H1 (cell line): ENCODE data around the gene GLP1R. TPM values are rescaled to one million over a fixed set of nuclear protein-coding genes. Genes with fewer than 3 reads are reported as not detected.

ENCODE experiments used
- CTCF ChIA-PET: fragments of 300-600 bp; sonication (Branson Sonifier 250); formaldehyde crosslinking; loops from one replicate; lab custom pipeline; 2021; ENCODE audit not compliant: partially characterized antibody; lab: Charles Lee
- POLR2A ChIA-PET: fragments of 300-600 bp; sonication (Branson Sonifier 250); formaldehyde crosslinking; loops from one replicate; lab custom pipeline; 2021; ENCODE audit warnings: inconsistent platforms; ENCODE audit not compliant: partially characterized antibody; lab: Charles Lee
- DNase-seq, 2 experiments: peaks; one replicate each; pipeline versions ENCODE4 v3.0.0 to v3.0.0-alpha.2; 2010 to 2022; ENCODE audit warnings: low spot score in 2 of 2, low read depth in 1 of 2, mixed read lengths in 1 of 2
- FAIRE-seq: peaks from 2 replicates; lab custom pipeline; 2011; peaks lifted over from hg19 to GRCh38; lab: Jason Lieb, UNC
- H2AFZ ChIP-seq: 2 replicates; pipeline ENCODE4 v1.8.1; 2012; ENCODE audit warnings: low read length, inconsistent platforms
- H2AK5ac ChIP-seq: 2 replicates; pipeline ENCODE4 v1.6.1; 2013; ENCODE audit warnings: low read depth, low read length
- H2BK120ac ChIP-seq: replicated peaks from 2 replicates; pipeline ENCODE3; 2013; ENCODE audit warnings: low read depth, low read length, inconsistent platforms
- H2BK12ac ChIP-seq: 2 replicates; pipeline ENCODE4 v1.6.1; 2013; ENCODE audit warnings: low read depth, low read length
- H2BK15ac ChIP-seq: 2 replicates; pipeline ENCODE4 v1.6.1; 2013; ENCODE audit warnings: low read length
- H2BK20ac ChIP-seq: 2 replicates; pipeline ENCODE4 v1.6.1; 2013; ENCODE audit warnings: low read length
- H2BK5ac ChIP-seq: 2 replicates; pipeline ENCODE4 v1.6.1; 2013; ENCODE audit warnings: low read depth, low read length
- H3K14ac ChIP-seq: 2 replicates; pipeline ENCODE4 v1.6.1; 2013; ENCODE audit warnings: inconsistent platforms; ENCODE audit not compliant: insufficient read length
- H3K18ac ChIP-seq: 2 replicates; pipeline ENCODE4 v1.6.1; 2013; ENCODE audit warnings: low read length; ENCODE audit errors: extremely low read depth
- H3K23ac ChIP-seq: 2 replicates; pipeline ENCODE4 v1.6.1; 2013; ENCODE audit warnings: inconsistent platforms; ENCODE audit not compliant: insufficient read length
- H3K23me2 ChIP-seq: 2 replicates; pipeline ENCODE4 v1.6.1; 2013; ENCODE audit warnings: low read depth, low read length
- H3K27ac ChIP-seq: 2 replicates; pipeline ENCODE4 v1.6.1; 2011; ENCODE audit warnings: low read depth, low read length, inconsistent platforms
- H3K27me3 ChIP-seq, 4 experiments: replicated peaks in 1 of 4; 1 replicate in 1 of 4; 2 replicates in 3 of 4; pipeline versions ENCODE4 v1.6.1 to v1.8.1; 2011 to 2013; ENCODE audit warnings: low read length in 3 of 4, mild to moderate bottlenecking in 3 of 4, inconsistent platforms in 2 of 4, mixed read lengths in 2 of 4, moderate library complexity in 1 of 4; ENCODE audit not compliant: control insufficient read depth in 3 of 4, insufficient read depth in 3 of 4; ENCODE audit errors: extremely low read depth in 1 of 4
- H3K36me3 ChIP-seq, 4 experiments: 2 replicates each; pipeline versions ENCODE4 v1.6.1 to v1.8.1; 2011 to 2013; ENCODE audit warnings: mild to moderate bottlenecking in 4 of 4, low read length in 3 of 4, moderate library complexity in 2 of 4, control low read depth in 1 of 4, inconsistent platforms in 1 of 4; ENCODE audit not compliant: insufficient read depth in 4 of 4, control insufficient read depth in 2 of 4
- H3K4ac ChIP-seq: replicated peaks from 2 replicates; pipeline ENCODE3; 2013; ENCODE audit warnings: low read length, low read depth, mixed read lengths, inconsistent platforms; ENCODE audit not compliant: insufficient read length
- H3K4me1 ChIP-seq, 4 experiments: replicated peaks in 1 of 4; 1 replicate in 1 of 4; 2 replicates in 3 of 4; pipeline versions ENCODE4 v1.6.1 to v1.8.1; 2011 to 2013; ENCODE audit warnings: low read length in 3 of 4, inconsistent platforms in 2 of 4, mixed read lengths in 1 of 4; ENCODE audit not compliant: insufficient read depth in 4 of 4, control insufficient read depth in 3 of 4
- H3K4me2 ChIP-seq, 2 experiments: 2 replicates each; pipeline versions ENCODE4 v1.6.1 to v1.8.1; 2011 to 2013; ENCODE audit warnings: low read depth in 2 of 2, low read length in 2 of 2, control low read depth in 1 of 2, inconsistent platforms in 1 of 2, mild to moderate bottlenecking in 1 of 2; ENCODE audit not compliant: insufficient read depth in 1 of 2
- H3K4me3 ChIP-seq, 4 experiments: fragments of 200-600, 300-600 bp in 1 of 4; sonication (generic), shearing (Covaris generic), sonication (Bioruptor Twin) in 1 of 4; 2 replicates each; pipeline versions ENCODE4 v1.5.1 to v1.8.1; 2011 to 2016; ENCODE audit warnings: low read length in 4 of 4, low read depth in 3 of 4, control low read depth in 2 of 4, inconsistent platforms in 2 of 4, mild to moderate bottlenecking in 2 of 4, mixed read lengths in 1 of 4, moderate library complexity in 1 of 4; ENCODE audit not compliant: insufficient read depth in 2 of 4; ENCODE audit errors: extremely low read depth in 1 of 4
- H3K56ac ChIP-seq: replicated peaks from 2 replicates; pipeline ENCODE3; 2013; ENCODE audit warnings: low read depth, mild to moderate bottlenecking, mixed read lengths, low read length, inconsistent platforms; ENCODE audit not compliant: insufficient read length
- H3K79me1 ChIP-seq: 2 replicates; pipeline ENCODE4 v1.6.1; 2013; ENCODE audit warnings: low read depth, low read length, control low read depth
- H3K79me2 ChIP-seq, 2 experiments: 2 replicates each; pipeline versions ENCODE4 v1.6.1 to v1.8.1; 2012 to 2013; ENCODE audit warnings: low read length in 2 of 2, mild to moderate bottlenecking in 2 of 2, inconsistent platforms in 1 of 2; ENCODE audit not compliant: insufficient read depth in 2 of 2, control insufficient read depth in 1 of 2
- H3K9ac ChIP-seq, 4 experiments: replicated peaks in 1 of 4; 1 replicate in 1 of 4; 2 replicates in 3 of 4; pipeline versions ENCODE4 v1.6.1 to v1.8.1; 2011 to 2013; ENCODE audit warnings: low read depth in 3 of 4, low read length in 3 of 4, control low read depth in 2 of 4, mild to moderate bottlenecking in 2 of 4, moderate library complexity in 2 of 4, inconsistent platforms in 1 of 4; ENCODE audit errors: extremely low read depth in 1 of 4
- H3K9me3 ChIP-seq, 2 experiments: 2 replicates each; pipeline versions ENCODE4 v1.6.1 to v1.8.1; 2012 to 2013; ENCODE audit warnings: mild to moderate bottlenecking in 2 of 2, moderate library complexity in 2 of 2, control low read depth in 1 of 2, inconsistent platforms in 1 of 2, low read depth in 1 of 2, low read length in 1 of 2, mixed read lengths in 1 of 2; ENCODE audit not compliant: insufficient read depth in 2 of 2
- H4K20me1 ChIP-seq, 2 experiments: replicated peaks in 1 of 2; 2 replicates each; pipeline versions ENCODE3 to v1.8.1; 2011 to 2013; ENCODE audit warnings: inconsistent platforms in 2 of 2, low read length in 2 of 2, mild to moderate bottlenecking in 1 of 2; ENCODE audit not compliant: insufficient read depth in 2 of 2, control insufficient read depth in 1 of 2
- H4K5ac ChIP-seq: 2 replicates; pipeline ENCODE4 v1.6.1; 2013; ENCODE audit warnings: low read length, low read depth, mixed read lengths, inconsistent platforms; ENCODE audit not compliant: insufficient read length
- H4K8ac ChIP-seq: 2 replicates; pipeline ENCODE4 v1.8.0; 2013; ENCODE audit warnings: mild to moderate bottlenecking, moderate library complexity, low read length, inconsistent platforms; ENCODE audit not compliant: insufficient read depth; ENCODE audit errors: extremely low read depth
- H4K91ac ChIP-seq: replicated peaks from 2 replicates; pipeline ENCODE3; 2013; ENCODE audit warnings: low read length, mixed read lengths, inconsistent platforms; ENCODE audit not compliant: insufficient read length
- ASH2L ChIP-seq: fragments of 200-600, 300-600 bp; sonication (generic); IDR thresholded peaks from one replicate; pipeline ENCODE4 v1.7.1; 2017; ENCODE audit warnings: low read length
- BACH1 ChIP-seq: IDR thresholded peaks from 2 replicates; pipeline ENCODE4 v1.6.1; 2012; ENCODE audit warnings: low read length, improper control_type of control experiment
- CHD1 ChIP-seq: IDR thresholded peaks from 2 replicates; pipeline ENCODE4 v1.6.1; 2012; ENCODE audit warnings: low read depth, low read length, improper control_type of control experiment
- CTBP2 ChIP-seq: IDR thresholded peaks from 2 replicates; pipeline ENCODE4 v1.7.0; 2011; ENCODE audit warnings: borderline replicate concordance, mild to moderate bottlenecking, moderate library complexity, mixed read lengths, low read length; ENCODE audit not compliant: insufficient read depth, insufficient read length
- CTCF ChIP-seq, 3 experiments: IDR thresholded peaks; 1 replicate in 2 of 3; 2 replicates in 1 of 3; pipeline versions ENCODE4 v1.5.1 to v1.6.1; 2011; ENCODE audit warnings: low read length in 3 of 3, mild to moderate bottlenecking in 3 of 3, inconsistent platforms in 2 of 3, low read depth in 1 of 3, moderate library complexity in 1 of 3; ENCODE audit not compliant: insufficient read depth in 1 of 3; ENCODE audit errors: control extremely low read depth in 1 of 3
- EP300 ChIP-seq, 2 experiments: IDR thresholded peaks; 1 replicate in 1 of 2; 2 replicates in 1 of 2; pipeline ENCODE4 v1.6.1; 2011 to 2012; ENCODE audit warnings: low read depth in 2 of 2, low read length in 2 of 2, mild to moderate bottlenecking in 2 of 2, borderline replicate concordance in 1 of 2, inconsistent platforms in 1 of 2, moderate library complexity in 1 of 2
- HDAC2 ChIP-seq, 2 experiments: fragments of 300-600 bp in 1 of 2; sonication (generic) in 1 of 2; IDR thresholded peaks; 2 replicates each; pipeline ENCODE4 v1.6.1; 2011 to 2012; ENCODE audit warnings: low read depth in 2 of 2, low read length in 2 of 2, mild to moderate bottlenecking in 2 of 2, moderate library complexity in 2 of 2, borderline replicate concordance in 1 of 2, inconsistent platforms in 1 of 2
- KDM5A ChIP-seq: fragments of 200-600 bp; IDR thresholded peaks from 2 replicates; pipeline ENCODE4 v1.7.1; 2012; ENCODE audit warnings: mild to moderate bottlenecking, low read length, inconsistent platforms, mixed read lengths
- MAFK ChIP-seq: IDR thresholded peaks from 2 replicates; pipeline ENCODE4 v1.6.1; 2012; ENCODE audit warnings: low read depth, mild to moderate bottlenecking, improper control_type of control experiment, low read length
- NRF1 ChIP-seq: IDR thresholded peaks from 2 replicates; pipeline ENCODE4 v1.6.1; 2011; ENCODE audit warnings: mild to moderate bottlenecking, low read depth, low read length, improper control_type of control experiment
- POLR2A ChIP-seq, 2 experiments: IDR thresholded peaks; 1 replicate in 1 of 2; 2 replicates in 1 of 2; pipeline ENCODE4 v1.6.1; 2011; ENCODE audit warnings: low read depth in 2 of 2, low read length in 2 of 2, mild to moderate bottlenecking in 2 of 2; ENCODE audit errors: control extremely low read depth in 1 of 2
- TBP ChIP-seq: IDR thresholded peaks from 2 replicates; pipeline ENCODE4 v1.6.1; 2011; ENCODE audit warnings: low read depth, low read length, improper control_type of control experiment
- WGBS, 2 experiments: shearing (Covaris generic) in 1 of 2; methylation state at CpG; one replicate each; pipeline versions ENCODE4 v1.1.6 to v1.1.7; 2013 to 2015; ENCODE audit warnings: low lambda C conversion rate in 2 of 2, mixed read lengths in 2 of 2, inconsistent platforms in 1 of 2, low coverage in 1 of 2, missing lambda C conversion rate in 1 of 2; ENCODE audit not compliant: insufficient replicate concordance in 2 of 2, insufficient coverage in 1 of 2, insufficient read length in 1 of 2; ENCODE audit errors: extremely low coverage in 1 of 2, missing lambda C conversion rate in 1 of 2; 5-methylcytosine and 5-hydroxymethylcytosine counted together
- polyA plus RNA-seq, 7 experiments: library from polyadenylated mRNA; depleted of rRNA in 3 of 7; stranded (reverse) in 5 of 7; unstranded in 2 of 7; fragments of >200 nt in 5 of 7; fragments of 200-250 nt in 2 of 7; gene quantifications; 1 replicate in 5 of 7; 2 replicates in 1 of 7; 4 replicates in 1 of 7; pipeline versions ENCODE4 v1.2.1 to v1.2.3, GENCODE V29; 2011 to 2013; ENCODE audit warnings: missing spikeins in 2 of 7, mixed read lengths in 2 of 7
- total RNA-seq: library from RNA; stranded (reverse); fragmentation: NEBNext Ultra II Directional; extraction: Animal tissue kit (Norgen Biotek cat#: 25700); gene quantifications from 2 replicates; pipeline ENCODE4 v1.2.1, GENCODE V29; 2021

The GLP1R gene
- total and polyA plus RNA-seq, 2 of the 8 experiments (the other 6 are each of a cell fraction or from before 2014, with no cell fraction given), result 2.6 to 2.7 TPM

GRCh38 chr6:39107034-39107433, 58.5 kb downstream of the GLP1R start:
- H3K9me3 ChIP-seq, result no peaks in the 10 kb centered on the region
- H3K36me3 ChIP-seq, result peaks cover 0 to 3% (median 0%) of the 10 kb centered on the region in 4 experiments; a peak in 3 of 8 replicates
- H3K4me3 ChIP-seq, result no peak overlapping the region
- POLR2A ChIA-PET, result no interaction called here
- 94% methylated on average over 4 of the region's 4 CpGs; no CpG with 5 or more reads in 1 of the 2 experiments for WGBS, 2 experiments
- DNase-seq, result no peak
- H3K27ac ChIP-seq, result no peak overlapping the region
- no peaks in the 10 kb centered on the region for H3K23me2 ChIP-seq
- H3K79me1 ChIP-seq, result no peaks in the 10 kb centered on the region; the same call in 1 of the 2 replicates
- no peak overlapping the region for H3K23ac ChIP-seq
- H2BK15ac ChIP-seq, result no peak overlapping the region
- no peak overlapping the region for H4K5ac ChIP-seq
- no peaks in the 10 kb centered on the region for H3K27me3 ChIP-seq
- no peak for FAIRE-seq
- no peak overlapping the region for H3K9ac ChIP-seq
- no peak overlapping the region for H2AFZ ChIP-seq
- no peak overlapping the region for H4K8ac ChIP-seq
- no peak overlapping the region for H2AK5ac ChIP-seq
- H4K20me1 ChIP-seq, result peaks cover 0 to 2% of the 10 kb centered on the region in 2 experiments
- H4K91ac ChIP-seq, result no peak overlapping the region
- H3K4me1 ChIP-seq, result no peaks in the 10 kb centered on the region
- H3K79me2 ChIP-seq, result no peaks in the 10 kb centered on the region
- CTCF ChIA-PET, result interaction anchor here (0.6 to 9.0 kb wide), 2 partner anchors 106 to 212 kb away, joined by 3 to 250 read pairs; no protein-coding TSS in a partner anchor
- H3K4me2 ChIP-seq, result no peak overlapping the region
- H3K4ac ChIP-seq, result no peak overlapping the region
- no peak overlapping the region for H2BK12ac ChIP-seq
- H3K14ac ChIP-seq, result no peak overlapping the region
- H2BK5ac ChIP-seq, result no peak overlapping the region
- H3K18ac ChIP-seq, result no peak overlapping the region
- H3K56ac ChIP-seq, result no peak overlapping the region
- H2BK120ac ChIP-seq, result no peak overlapping the region
- H2BK20ac ChIP-seq, result no peak overlapping the region
- TF ChIP-seq CTCF (IDR thresholded peaks at IDR 0.05; ENCODE audit: control extremely low read depth in 1 of 3, insufficient read depth in 1 of 3, low read depth in 1 of 3, low read length in 3 of 3), result no peak
- no peak for TF ChIP-seq KDM5A
- no peak for TF ChIP-seq EP300 (IDR thresholded peaks at IDR 0.05; ENCODE audit: borderline replicate concordance in 1 of 2, low read depth in 2 of 2, low read length in 2 of 2)
- no peak for TF ChIP-seq NRF1
- no peak for TF ChIP-seq MAFK
- TF ChIP-seq HDAC2 (IDR thresholded peaks at IDR 0.05; ENCODE audit: borderline replicate concordance in 1 of 2, low read depth in 2 of 2, low read length in 2 of 2), result no peak
- no peak for TF ChIP-seq BACH1
- no peak for TF ChIP-seq CHD1
- TF ChIP-seq TBP, result no peak
- TF ChIP-seq POLR2A (IDR thresholded peaks at IDR 0.05; ENCODE audit: control extremely low read depth in 1 of 2, low read depth in 2 of 2, low read length in 2 of 2), result no peak
- TF ChIP-seq ASH2L, result no peak
- TF ChIP-seq CTBP2, result no peak
